HCT116 (cell line): ENCODE data around the gene PRPF19. TPM values are rescaled to one million over a fixed set of nuclear protein-coding genes. Genes with fewer than 3 reads are reported as not detected.

ENCODE experiments used
- ATAC-seq: fragments of 200-7000 bp; cut with Tn5 transposase; 2 replicates; pipeline ENCODE4 v1.9.1; 2020; ENCODE audit warnings: mild to moderate bottlenecking, moderate library complexity
- BruUV-seq: library from RNA; stranded (reverse); fragments of 400-500 nt; replicated peaks from 2 replicates; lab custom pipeline; 2021; lab: Mats Ljungman, UMichigan
- CTCF ChIA-PET: fragments of 300-600 bp; sonication (Branson Sonifier 250); formaldehyde crosslinking; loops from one replicate; lab custom pipeline; 2021; ENCODE audit warnings: antibody characterized with exemption; lab: Charles Lee
- POLR2A ChIA-PET: fragments of 300-600, 350-600 bp; sonication (Branson Sonifier 250); formaldehyde crosslinking; loops from one replicate; lab custom pipeline; 2021; ENCODE audit warnings: antibody characterized with exemption; lab: Charles Lee
- RAD21 ChIA-PET, 2 experiments: fragments of 300-600 bp; sonication (Branson Sonifier 250); formaldehyde crosslinking; loops; one replicate each; lab custom pipeline; 2023; ENCODE audit warnings: low total read pairs in 2 of 2; ENCODE audit not compliant: uncharacterized antibody in 2 of 2, unreplicated experiment in 2 of 2, low non-redundant PET in 1 of 2; lab: Charles Lee
- DNase-seq: peaks from one replicate; pipeline ENCODE4 v3.0.0-alpha.2; 2010; ENCODE audit warnings: low read depth, low spot score
- H2AFZ ChIP-seq: fragments of 200-600 bp; shearing (Covaris generic), sonication (generic); 2 replicates; pipeline ENCODE4 v1.6.1; 2017; ENCODE audit warnings: low read depth, mixed run types, mixed read lengths, antibody characterized with exemption, low read length; ENCODE audit not compliant: poor library complexity, severe bottlenecking
- H3K27ac ChIP-seq: 2 replicates; pipeline ENCODE4 v1.5.1; 2012; ENCODE audit warnings: low read depth, low read length
- H3K27me3 ChIP-seq: fragments of 200-600 bp; sonication (generic); 2 replicates; pipeline ENCODE4 v1.6.1; 2016; ENCODE audit warnings: mixed run types, low read length, mixed read lengths; ENCODE audit not compliant: insufficient read depth
- H3K36me3 ChIP-seq, 2 experiments: fragments of 200-500 bp in 1 of 2; fragments of 200-600 bp in 1 of 2; sonication (Bioruptor generic) in 1 of 2; sonication (generic) in 1 of 2; 2 replicates each; pipeline versions ENCODE4 v1.5.1 to v1.6.1; 2014 to 2016; ENCODE audit warnings: low read length in 2 of 2, inconsistent platforms in 1 of 2, mixed read lengths in 1 of 2, mixed run types in 1 of 2; ENCODE audit not compliant: insufficient read depth in 2 of 2, control insufficient read depth in 1 of 2
- H3K4me1 ChIP-seq, 2 experiments: fragments of 200-600 bp in 1 of 2; sonication (generic) in 1 of 2; 2 replicates each; pipeline versions ENCODE4 v1.5.1 to v1.6.1; 2012 to 2017; ENCODE audit warnings: low read length in 2 of 2, inconsistent platforms in 1 of 2, mild to moderate bottlenecking in 1 of 2, mixed read lengths in 1 of 2, mixed run types in 1 of 2, moderate library complexity in 1 of 2; ENCODE audit not compliant: insufficient read depth in 2 of 2, control insufficient read depth in 1 of 2
- H3K4me2 ChIP-seq: fragments of 200-600 bp; sonication (generic); 2 replicates; pipeline ENCODE4 v1.6.1; 2017; ENCODE audit warnings: mixed run types, low read length, mixed read lengths
- H3K4me3 ChIP-seq, 2 experiments: fragments of 200-600 bp in 1 of 2; sonication (generic) in 1 of 2; replicated peaks in 1 of 2; 2 replicates each; pipeline ENCODE4 v1.5.1; 2011 to 2016; ENCODE audit warnings: low read length in 2 of 2, control low read depth in 1 of 2, low read depth in 1 of 2, mild to moderate bottlenecking in 1 of 2, mixed read lengths in 1 of 2, mixed run types in 1 of 2
- H3K79me2 ChIP-seq: fragments of 200-600 bp; sonication (generic); 2 replicates; pipeline ENCODE4 v1.6.1; 2017; ENCODE audit warnings: mild to moderate bottlenecking, mixed run types, low read length, moderate library complexity, mixed read lengths; ENCODE audit not compliant: insufficient read depth
- H3K9ac ChIP-seq: fragments of 200-600 bp; sonication (generic); 2 replicates; pipeline ENCODE4 v1.6.1; 2016; ENCODE audit warnings: low read length, mixed read lengths
- H3K9me2 ChIP-seq: fragments of 200-600 bp; sonication (generic), shearing (Covaris generic); 2 replicates; pipeline ENCODE4 v1.6.1; 2017; ENCODE audit warnings: mixed run types, mild to moderate bottlenecking, moderate library complexity; ENCODE audit not compliant: insufficient read depth
- H3K9me3 ChIP-seq, 2 experiments: fragments of 200-500 bp in 1 of 2; fragments of 200-600 bp in 1 of 2; sonication (Bioruptor generic) in 1 of 2; sonication (generic) in 1 of 2; 2 replicates each; pipeline ENCODE4 v1.6.1; 2014 to 2017; ENCODE audit warnings: low read length in 2 of 2, mixed read lengths in 2 of 2, inconsistent platforms in 1 of 2, low read depth in 1 of 2, mild to moderate bottlenecking in 1 of 2, mixed run types in 1 of 2, moderate library complexity in 1 of 2; ENCODE audit not compliant: control insufficient read depth in 1 of 2, insufficient read depth in 1 of 2
- H4K20me1 ChIP-seq: fragments of 200-600 bp; sonication (generic), shearing (Covaris generic); 2 replicates; pipeline ENCODE4 v1.6.1; 2017; ENCODE audit warnings: mixed run types, mild to moderate bottlenecking, moderate library complexity; ENCODE audit not compliant: insufficient read depth
- ATF3 ChIP-seq: IDR thresholded peaks from 2 replicates; pipeline ENCODE4 v1.6.1; 2012
- CEBPB ChIP-seq: IDR thresholded peaks from 2 replicates; pipeline ENCODE4 v1.6.1; 2012; ENCODE audit warnings: low read depth
- EGR1 ChIP-seq: IDR thresholded peaks from 2 replicates; pipeline ENCODE4 v1.6.1; 2012; ENCODE audit warnings: low read depth
- ELF1 ChIP-seq: IDR thresholded peaks from 2 replicates; pipeline ENCODE4 v1.6.1; 2012; ENCODE audit warnings: low read depth, borderline replicate concordance
- EZH2 ChIP-seq: fragments of 200-600 bp; sonication (generic); IDR thresholded peaks from 2 replicates; pipeline ENCODE4 v1.6.1; 2017; ENCODE audit warnings: antibody characterized with exemption, mixed run types
- EZH2phosphoT487 ChIP-seq: fragments of 200-600 bp; IDR thresholded peaks from 2 replicates; pipeline ENCODE4 v1.6.1; 2018; ENCODE audit warnings: antibody characterized with exemption, borderline replicate concordance
- FOSL1 ChIP-seq: IDR thresholded peaks from 2 replicates; pipeline ENCODE4 v1.6.1; 2012; ENCODE audit warnings: low read depth
- MAX ChIP-seq: IDR thresholded peaks from 2 replicates; pipeline ENCODE4 v1.6.1; 2012
- RAD21 ChIP-seq: IDR thresholded peaks from 2 replicates; pipeline ENCODE4 v1.6.1; 2012; ENCODE audit warnings: low read depth, mild to moderate bottlenecking
- REST ChIP-seq: IDR thresholded peaks from 2 replicates; pipeline ENCODE4 v1.6.1; 2012; ENCODE audit warnings: low read depth
- SP1 ChIP-seq: IDR thresholded peaks from 2 replicates; pipeline ENCODE4 v1.6.1; 2012; ENCODE audit warnings: low read depth
- SRF ChIP-seq: IDR thresholded peaks from 2 replicates; pipeline ENCODE4 v1.6.1; 2012; ENCODE audit warnings: low read depth
- TCF7L2 ChIP-seq: IDR thresholded peaks from 2 replicates; pipeline ENCODE4 v1.7.0; 2011; ENCODE audit warnings: borderline replicate concordance, inconsistent platforms; ENCODE audit not compliant: insufficient read depth, insufficient read length; ENCODE audit errors: extremely low read depth
- YY1 ChIP-seq: IDR thresholded peaks from 2 replicates; pipeline ENCODE4 v1.6.1; 2011; ENCODE audit warnings: low read length, low read depth, moderate library complexity, mild to moderate bottlenecking; ENCODE audit not compliant: insufficient replicate concordance; ENCODE audit errors: extremely low read depth
- ZBTB33 ChIP-seq: IDR thresholded peaks from 2 replicates; pipeline ENCODE4 v1.6.1; 2011; ENCODE audit warnings: mild to moderate bottlenecking, low read length, moderate library complexity; ENCODE audit not compliant: insufficient replicate concordance; ENCODE audit errors: extremely low read depth
- ZFX ChIP-seq: fragments of 450-650 bp; IDR thresholded peaks from 2 replicates; pipeline ENCODE4 v1.6.1; 2017
- ZNF274 ChIP-seq: fragments of 200-500 bp; sonication (Bioruptor generic); IDR thresholded peaks from 2 replicates; pipeline ENCODE4 v1.6.1; 2014; ENCODE audit warnings: mild to moderate bottlenecking, low read depth, low read length, inconsistent platforms
- intact Hi-C: fragments of 100-400 bp; cut with micrococcal nuclease; formaldehyde crosslinking; loops from 2 replicates; pipeline ENCODE4 v1.10.0; 2022
- total RNA-seq: library from RNA; stranded (reverse); gene quantifications from one replicate; pipeline ENCODE4 v1.2.1, GENCODE V29; 2021; ENCODE audit not compliant: unreplicated experiment

The PRPF19 gene
- total RNA-seq, 1 experiment from 2014 or later = 156 TPM

- Histone ChIP-seq H4K20me1 (no peaks in the 10 kb centered on the region), H3K9me3 (no peaks in the 10 kb centered on the region), H3K4me2 (no peak overlapping the region), H3K79me2 (no peaks in the 10 kb centered on the region), H3K27ac (no peak overlapping the region), H3K9ac (no peak overlapping the region), H3K9me2 (no peaks in the 10 kb centered on the region), H3K27me3 (0 out of 2 replicates have a peak, but pooled peaks cover 11% of the 10 kb centered on the region), H3K4me1 (no peaks in the 10 kb centered on the region), H2AFZ (no peak overlapping the region), H3K36me3 (peaks cover 3 to 5% of the 10 kb centered on the region in 2 experiments; a peak in 3 of 4 replicates), H3K4me3 (no peak overlapping the region)
- intact Hi-C loops = no loop called here
- ChIA-PET POLR2A (no interaction called here), CTCF (no interaction called here), RAD21 (no interaction called here)
- TF ChIP-seq ZNF274 (no peak), EZH2phosphoT487 (no peak), REST (no peak), CEBPB (no peak), MAX (no peak), EGR1 (no peak), SRF (no peak), ATF3 (no peak), ZBTB33 (no peak), EZH2 (no peak), SP1 (no peak), TCF7L2 (no peak), RAD21 (no peak), YY1 (no peak), ZFX (no peak), FOSL1 (no peak), ELF1 (no peak)
- BruUV-seq = TSS peak; percentile 35
- ATAC-seq = no peak
- no peak for DNase-seq
Measured at GRCh38 chr11:60936467-60937143, 30.2 kb upstream of the PRPF19 start.
